GM19351 (cell line): ENCODE results near the gene PPP2R2C.

Experiments
- ATAC-seq: cut with Tn5 transposase; IDR thresholded peaks from one replicate; pipeline ENCODE4 v1.9.1; 2021; ENCODE audit warnings: mild to moderate bottlenecking, moderate library complexity; ENCODE audit not compliant: unreplicated experiment

PPP2R2C gene

GRCh38 chr4:6404611-6405396, 67.6 kb downstream of the PPP2R2C start:
- ATAC-seq, result no peak

- ATAC-seq, result no peak
Observed at GRCh38 chr4:6403400-6403685, 69.1 kb downstream of the PPP2R2C start.

GRCh38 chr4:6402566-6403399, 69.6 kb downstream of the PPP2R2C start:
- no peak for ATAC-seq

- ATAC-seq, result no peak
Observed at GRCh38 chr4:6401797-6402196, 70.6 kb downstream of the PPP2R2C start.

- ATAC-seq, result no peak
Observed at GRCh38 chr4:6396696-6397236, 75.6 kb downstream of the PPP2R2C start.

GRCh38 chr4:6395466-6396228, 76.8 kb downstream of the PPP2R2C start:
- no peak for ATAC-seq

GRCh38 chr4:6394671-6395081, 77.7 kb downstream of the PPP2R2C start:
- no peak for ATAC-seq

- no peak for ATAC-seq
Observed at GRCh38 chr4:6393544-6394475, 78.6 kb downstream of the PPP2R2C start.

GRCh38 chr4:6393066-6393465, 79.3 kb downstream of the PPP2R2C start:
- ATAC-seq, result no peak

- ATAC-seq, result no peak
Observed at GRCh38 chr4:6392407-6392806, 80.0 kb downstream of the PPP2R2C start.

GRCh38 chr4:6391852-6392188, 80.6 kb downstream of the PPP2R2C start:
- ATAC-seq, result no peak

- no peak for ATAC-seq
Observed at GRCh38 chr4:6391186-6391851, 81.1 kb downstream of the PPP2R2C start.

GRCh38 chr4:6390356-6390755, 82.1 kb downstream of the PPP2R2C start:
- no peak for ATAC-seq

GRCh38 chr4:6389142-6389825, 83.1 kb downstream of the PPP2R2C start:
- no peak for ATAC-seq

GRCh38 chr4:6388713-6389112, 83.7 kb downstream of the PPP2R2C start:
- ATAC-seq, result no peak

- no peak for ATAC-seq
Observed at GRCh38 chr4:6387946-6388345, 84.5 kb downstream of the PPP2R2C start.

- ATAC-seq, result no peak
Observed at GRCh38 chr4:6386091-6386490, 86.3 kb downstream of the PPP2R2C start.

- ATAC-seq, result no peak
Observed at GRCh38 chr4:6385288-6385687, 87.1 kb downstream of the PPP2R2C start.

- no peak for ATAC-seq
Observed at GRCh38 chr4:6384541-6384940, 87.9 kb downstream of the PPP2R2C start.
